GM19023 (cell line): ENCODE measurements around the gene FGA.

Experiments
- ATAC-seq: cut with Tn5 transposase; IDR thresholded peaks from one replicate; pipeline ENCODE4 v1.9.1; 2021; ENCODE audit warnings: mild to moderate bottlenecking, moderate library complexity; ENCODE audit not compliant: unreplicated experiment

Gene FGA

DNA sequence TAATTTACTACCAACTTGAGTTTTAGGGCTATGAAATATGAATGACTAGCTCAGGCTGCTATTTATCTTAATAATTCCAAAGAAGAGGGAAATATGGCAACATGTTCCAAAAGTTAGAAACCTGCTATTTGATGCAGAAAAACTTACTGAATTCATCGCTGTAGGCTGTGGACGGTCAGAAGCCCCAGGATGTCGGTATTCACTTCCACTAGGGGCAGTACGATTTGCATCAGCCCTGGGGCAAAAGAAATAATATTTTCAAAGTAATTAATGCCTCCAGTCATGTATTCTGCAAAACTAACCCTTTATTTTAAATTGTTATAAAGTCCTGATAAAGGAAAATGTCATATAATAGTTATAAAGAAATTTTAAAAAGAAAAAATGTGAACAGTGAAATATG, 44.9 kb downstream of the FGA start:
- ATAC-seq: no peak

DNA sequence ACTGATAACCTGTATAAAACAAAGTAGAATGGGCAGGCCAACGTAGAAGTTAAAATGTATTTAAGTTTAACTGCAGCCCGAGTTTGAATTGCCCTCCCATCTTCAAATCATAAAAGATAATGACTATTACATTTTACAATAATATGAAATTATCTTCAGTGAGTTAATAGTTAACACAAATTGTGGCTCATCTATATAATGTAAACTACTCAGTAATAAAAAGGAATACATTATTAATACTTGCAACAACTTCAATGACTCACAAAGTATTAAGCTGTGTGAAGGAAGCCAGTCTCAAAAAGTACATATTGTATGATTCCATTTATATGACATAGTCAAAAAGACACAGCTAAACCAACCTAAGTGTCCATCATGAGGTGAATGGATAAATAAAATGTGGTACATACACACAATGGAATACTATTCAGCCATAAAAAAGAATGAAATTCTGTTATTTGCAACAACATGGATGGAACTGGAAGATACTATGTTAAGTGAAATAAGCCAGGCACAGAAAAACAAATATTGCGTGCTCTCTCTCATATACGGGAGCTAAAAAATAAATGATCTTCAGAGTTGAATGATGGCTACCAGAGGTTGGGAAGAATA, 48.2 kb downstream of the FGA start:
- no peak for ATAC-seq
